Measurements from ENCODE around the gene RABGAP1L. TPM values are rescaled to one million over a fixed set of nuclear protein-coding genes. Genes with fewer than 3 reads are reported as not detected.

RABGAP1L gene
- total RNA-seq, 1 donor from 2014 or later, result 44.1 TPM

GRCh38 chr1:174971902-174972301, 812.6 kb downstream of the RABGAP1L start:
- H3K27ac Mint-ChIP-seq (ENCODE audit: unreplicated experiment), result peak overlapping the region; percentile 43
- H3K36me3 Mint-ChIP-seq (ENCODE audit: unreplicated experiment), result peaks cover 6% of the 10 kb centered on the region
- peaks cover 28% of the 10 kb centered on the region for H3K4me1 Mint-ChIP-seq (ENCODE audit: low read depth, unreplicated experiment)
- H3K27me3 Mint-ChIP-seq (ENCODE audit: unreplicated experiment), result peaks cover 14% of the 10 kb centered on the region
- DNase-seq, result no peak
- no peak overlapping the region for H3K4me3 Mint-ChIP-seq (ENCODE audit: unreplicated experiment)
- peaks cover 17% of the 10 kb centered on the region for H3K9me3 Mint-ChIP-seq (ENCODE audit: unreplicated experiment)
- no peak for TF ChIP-seq CTCF (IDR thresholded peaks at IDR 0.05; ENCODE audit: partially characterized antibody, unreplicated experiment)

DNA sequence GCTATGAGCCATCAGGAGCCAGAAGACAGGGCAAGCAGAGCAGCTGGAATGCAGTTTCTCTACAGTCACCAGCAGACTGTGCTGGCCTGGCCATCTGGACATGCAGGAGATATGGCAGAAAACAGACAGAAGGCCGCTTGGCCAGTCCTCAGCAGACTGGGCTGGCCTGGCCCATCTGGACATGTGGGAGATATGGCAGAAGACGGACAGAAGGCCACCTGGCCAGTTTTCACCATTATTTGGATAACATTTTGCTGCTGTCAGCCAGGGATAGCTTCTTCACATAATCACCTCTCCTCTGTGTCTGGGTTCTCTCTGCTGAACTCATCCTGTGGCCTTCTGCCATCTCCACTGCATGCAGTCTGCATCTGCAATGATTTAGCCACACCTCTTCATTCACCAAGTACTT, 815.4 kb downstream of the RABGAP1L start:
- Mint-ChIP-seq H3K36me3 (ENCODE audit: unreplicated experiment) (peaks cover 6% of the 10 kb centered on the region), H3K27me3 (ENCODE audit: unreplicated experiment) (peaks cover 14% of the 10 kb centered on the region), H3K4me1 (ENCODE audit: low read depth, unreplicated experiment) (peaks cover 32% of the 10 kb centered on the region), H3K9me3 (ENCODE audit: unreplicated experiment) (peaks cover 17% of the 10 kb centered on the region), H3K4me3 (ENCODE audit: unreplicated experiment) (peak overlapping the region; percentile 67), H3K27ac (ENCODE audit: unreplicated experiment) (peak overlapping the region; percentile 98)
- TF ChIP-seq CTCF (IDR thresholded peaks at IDR 0.05; ENCODE audit: partially characterized antibody, unreplicated experiment), result no peak
- peak; percentile 79 for DNase-seq

GRCh38 chr1:174975764-174976163, 816.4 kb downstream of the RABGAP1L start:
- no peak for TF ChIP-seq CTCF (IDR thresholded peaks at IDR 0.05; ENCODE audit: partially characterized antibody, unreplicated experiment)
- no peak for DNase-seq
- Mint-ChIP-seq H3K4me3 (ENCODE audit: unreplicated experiment) (peak overlapping the region; percentile 67), H3K36me3 (ENCODE audit: unreplicated experiment) (peaks cover 12% of the 10 kb centered on the region), H3K27me3 (ENCODE audit: unreplicated experiment) (peaks cover 14% of the 10 kb centered on the region), H3K27ac (ENCODE audit: unreplicated experiment) (peak overlapping the region; percentile 98), H3K4me1 (ENCODE audit: low read depth, unreplicated experiment) (peaks cover 36% of the 10 kb centered on the region), H3K9me3 (ENCODE audit: unreplicated experiment) (peaks cover 17% of the 10 kb centered on the region)

- Mint-ChIP-seq H3K4me3 (ENCODE audit: unreplicated experiment) (no peak overlapping the region), H3K36me3 (ENCODE audit: unreplicated experiment) (peaks cover 12% of the 10 kb centered on the region), H3K4me1 (ENCODE audit: low read depth, unreplicated experiment) (peaks cover 38% of the 10 kb centered on the region), H3K27me3 (ENCODE audit: unreplicated experiment) (peaks cover 14% of the 10 kb centered on the region), H3K9me3 (ENCODE audit: unreplicated experiment) (peaks cover 18% of the 10 kb centered on the region), H3K27ac (ENCODE audit: unreplicated experiment) (peak overlapping the region; percentile 36)
- no peak for TF ChIP-seq CTCF (IDR thresholded peaks at IDR 0.05; ENCODE audit: partially characterized antibody, unreplicated experiment)
- no peak for DNase-seq
These were observed 817.3 kb downstream of the RABGAP1L start for GRCh38 chr1:174976436-174977108.

- peak; percentile 93 for TF ChIP-seq CTCF (IDR thresholded peaks at IDR 0.05; ENCODE audit: partially characterized antibody, unreplicated experiment)
- no peaks in the 10 kb centered on the region for H3K27me3 Mint-ChIP-seq (ENCODE audit: unreplicated experiment)
- H3K36me3 Mint-ChIP-seq (ENCODE audit: unreplicated experiment), result peaks cover 6% of the 10 kb centered on the region
- no peak overlapping the region for H3K27ac Mint-ChIP-seq (ENCODE audit: unreplicated experiment)
- peaks cover 2% of the 10 kb centered on the region for H3K9me3 Mint-ChIP-seq (ENCODE audit: unreplicated experiment)
- H3K4me1 Mint-ChIP-seq (ENCODE audit: low read depth, unreplicated experiment), result peaks cover 12% of the 10 kb centered on the region
- no peak overlapping the region for H3K4me3 Mint-ChIP-seq (ENCODE audit: unreplicated experiment)
- no peak for DNase-seq
These were observed 823.8 kb downstream of the RABGAP1L start for GRCh38 chr1:174982971-174983689.

All from glutamatergic neuron (in vitro differentiated cells).